Mucosa of rectum (tissue), 2 donors: ENCODE data around the gene CAT.
"Not testable (repeated sequence)": the region's sequence is repeated elsewhere in the genome, so short reads cannot be mapped to it uniquely, and the experiment has no call there.

Source experiments
- H3K27ac ChIP-seq, 2 donors: one replicate each; pipeline ENCODE4 v1.7.0; 2013; ENCODE audit warnings: inconsistent platforms in 2 of 2, low read depth in 2 of 2, low read length in 2 of 2
- H3K27me3 ChIP-seq, 2 donors: one replicate each; pipeline ENCODE4 v1.7.0; 2013; ENCODE audit warnings: low read length in 2 of 2; ENCODE audit not compliant: control insufficient read depth in 2 of 2, insufficient read depth in 2 of 2
- H3K36me3 ChIP-seq, 2 donors: one replicate each; pipeline ENCODE4 v1.7.0; 2013; ENCODE audit warnings: low read length in 2 of 2; ENCODE audit not compliant: control insufficient read depth in 2 of 2, insufficient read depth in 2 of 2
- H3K4me1 ChIP-seq, 2 donors: one replicate each; pipeline ENCODE4 v1.7.0; 2013; ENCODE audit warnings: low read length in 2 of 2, mild to moderate bottlenecking in 1 of 2; ENCODE audit not compliant: control insufficient read depth in 2 of 2, insufficient read depth in 2 of 2
- H3K4me3 ChIP-seq, 2 donors: one replicate each; pipeline ENCODE4 v1.7.0; 2013; ENCODE audit warnings: low read length in 2 of 2
- H3K9ac ChIP-seq, 2 donors: one replicate each; pipeline ENCODE4 v1.7.0; 2013; ENCODE audit warnings: low read length in 2 of 2, low read depth in 1 of 2, mild to moderate bottlenecking in 1 of 2
- H3K9me3 ChIP-seq, 2 donors: one replicate each; pipeline ENCODE4 v1.7.0; 2013; ENCODE audit warnings: low read length in 2 of 2; ENCODE audit not compliant: control insufficient read depth in 2 of 2
- donor health status: healthy.
- donor health status: Normal muscosa, but diverticular disease.

Gene CAT

GRCh38 chr11:34423300-34423699 lies 15.4 kb upstream of the CAT start:
- Histone ChIP-seq H3K27ac (no peak overlapping the region), H3K36me3 (no peaks in the 10 kb centered on the region), H3K27me3 (no peaks in the 10 kb centered on the region), H3K4me1 (no peaks in the 10 kb centered on the region), H3K9ac (no peak overlapping the region), H3K9me3 (no peaks in the 10 kb centered on the region), H3K4me3 (no peak overlapping the region)

DNA sequence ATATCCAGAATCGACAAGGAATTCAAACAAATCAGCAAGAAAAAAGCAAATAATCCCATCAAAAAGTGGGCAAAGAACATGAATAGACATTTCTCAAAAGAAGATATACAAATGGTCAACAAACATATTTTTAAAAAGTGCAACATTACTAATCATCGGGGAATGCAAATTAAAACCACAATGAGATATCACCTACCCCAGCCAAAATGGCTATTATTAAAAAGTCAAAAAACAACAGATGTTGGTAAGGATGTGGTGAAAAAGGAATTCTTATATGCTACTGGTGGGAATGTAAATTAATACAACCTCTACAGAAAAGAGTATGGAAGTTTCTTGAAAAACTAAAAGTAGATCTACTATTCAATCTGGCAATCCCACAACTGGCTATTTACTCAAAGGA lies 13.9 kb upstream of the CAT start:
- not testable (repeated sequence) for H3K9me3 ChIP-seq, H3K27ac ChIP-seq, H3K27me3 ChIP-seq, H3K9ac ChIP-seq, H3K4me3 ChIP-seq, H3K36me3 ChIP-seq, H3K4me1 ChIP-seq

DNA sequence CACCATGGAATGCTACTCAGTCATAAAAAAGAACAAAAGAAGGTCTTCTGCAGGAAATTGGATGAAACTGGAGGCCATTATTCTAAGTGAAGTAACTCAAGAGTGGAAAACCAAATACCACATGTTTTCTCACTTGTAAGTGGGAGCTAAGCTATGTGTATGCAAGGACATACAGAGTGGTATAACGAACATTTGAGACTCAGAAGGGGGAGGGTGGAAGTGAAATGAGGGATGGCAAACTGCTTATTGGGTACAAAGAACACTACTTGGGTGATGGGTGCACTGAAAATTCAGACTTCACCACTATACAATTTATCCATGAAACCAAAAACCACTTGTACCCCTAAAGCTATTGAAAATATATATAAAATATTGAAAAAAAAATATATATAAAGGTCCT lies 13.4 kb upstream of the CAT start:
- Histone ChIP-seq H3K27ac (no peak overlapping the region), H3K27me3 (no peaks in the 10 kb centered on the region), H3K4me3 (no peak overlapping the region), H3K9ac (no peak overlapping the region), H3K9me3 (no peaks in the 10 kb centered on the region), H3K4me1 (no peaks in the 10 kb centered on the region), H3K36me3 (no peaks in the 10 kb centered on the region)

- Histone ChIP-seq H3K4me1 (no peaks in the 10 kb centered on the region), H3K4me3 (no peak overlapping the region), H3K9ac (no peak overlapping the region), H3K27ac (no peak overlapping the region), H3K27me3 (no peaks in the 10 kb centered on the region), H3K9me3 (no peaks in the 10 kb centered on the region), H3K36me3 (no peaks in the 10 kb centered on the region)
Measured at GRCh38 chr11:34425867-34426266, 12.9 kb upstream of the CAT start.

DNA sequence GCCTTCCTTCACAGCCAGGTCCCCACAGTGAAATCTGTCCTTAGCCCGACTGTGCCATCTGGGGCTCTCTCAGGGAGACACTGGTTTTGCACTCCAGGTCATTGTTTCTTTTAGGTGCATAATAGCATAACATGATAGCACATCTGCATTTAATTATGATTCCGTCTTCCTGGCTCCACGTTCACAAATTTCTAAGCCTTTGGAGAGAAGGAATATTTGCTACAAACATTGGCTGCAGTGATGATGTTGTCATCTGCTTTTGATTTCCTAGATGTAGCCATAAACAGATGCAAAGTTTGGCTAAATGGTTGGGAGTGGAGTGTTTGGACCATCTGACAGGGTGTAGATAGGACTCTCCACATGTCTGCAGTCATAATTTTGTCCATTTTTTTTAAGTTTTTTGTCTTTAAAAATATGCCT lies 12.0 kb upstream of the CAT start:
- Histone ChIP-seq H3K27me3 (no peaks in the 10 kb centered on the region), H3K36me3 (no peaks in the 10 kb centered on the region), H3K27ac (no peak overlapping the region), H3K4me1 (no peaks in the 10 kb centered on the region), H3K9me3 (no peaks in the 10 kb centered on the region), H3K4me3 (no peak overlapping the region), H3K9ac (no peak overlapping the region)

DNA sequence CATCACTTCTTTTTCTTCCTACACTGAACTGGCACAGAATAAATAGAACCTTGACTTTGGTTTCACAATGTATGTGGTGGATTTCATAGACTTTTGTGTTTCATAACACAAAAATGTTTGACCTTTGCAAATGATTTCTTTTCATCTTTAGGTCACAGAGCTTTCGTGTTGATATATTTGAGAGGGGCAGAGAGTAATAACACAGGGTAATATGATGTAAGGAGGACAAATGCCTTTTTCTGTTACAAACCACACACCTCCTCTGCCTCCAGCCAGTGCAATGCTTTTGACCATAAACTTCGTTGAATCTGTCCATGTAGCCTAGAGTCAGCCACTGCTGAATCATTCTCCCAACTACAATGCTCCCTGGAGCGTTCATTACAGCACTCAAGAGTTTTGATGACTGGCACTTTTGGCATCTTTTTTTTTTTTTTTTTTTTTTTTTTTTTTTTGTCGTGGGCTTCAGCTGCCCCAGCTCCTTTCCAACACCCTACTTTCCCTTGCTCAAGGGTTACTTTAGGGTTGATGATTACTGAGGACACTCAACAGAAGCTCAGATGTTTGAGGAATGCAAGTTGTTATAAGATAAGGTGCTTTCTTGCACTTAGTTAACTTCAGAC lies 11.4 kb upstream of the CAT start:
- no peak overlapping the region for H3K27ac ChIP-seq
- no peaks in the 10 kb centered on the region for H3K9me3 ChIP-seq
- no peaks in the 10 kb centered on the region for H3K27me3 ChIP-seq
- H3K4me1 ChIP-seq: no peaks in the 10 kb centered on the region
- H3K4me3 ChIP-seq: no peak overlapping the region
- no peak overlapping the region for H3K9ac ChIP-seq
- H3K36me3 ChIP-seq: no peaks in the 10 kb centered on the region

DNA sequence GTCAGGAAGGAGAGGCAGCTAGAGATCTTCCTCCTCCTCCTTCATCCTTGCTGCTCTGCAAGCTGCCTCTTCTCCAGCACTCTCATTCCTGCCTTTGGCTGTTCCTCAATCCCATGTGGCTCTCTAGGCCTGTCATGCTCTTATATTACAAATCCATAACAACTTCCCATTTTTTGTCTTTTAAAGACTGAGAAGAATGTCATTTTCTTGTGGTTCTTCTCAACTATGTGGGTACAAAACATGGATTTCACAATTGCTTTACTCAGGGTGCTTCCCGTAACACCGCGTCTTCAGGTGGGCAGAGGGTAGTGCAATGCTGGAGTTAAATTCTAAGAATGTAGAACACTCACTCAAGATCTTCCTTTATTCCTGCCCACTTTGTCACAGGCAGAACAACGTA lies 6.8 kb upstream of the CAT start:
- H3K4me3 ChIP-seq: no peak overlapping the region
- H3K27ac ChIP-seq: no peak overlapping the region
- H3K4me1 ChIP-seq: no peaks in the 10 kb centered on the region

GRCh38 chr11:34432822-34433221 lies 5.9 kb upstream of the CAT start:
- Histone ChIP-seq H3K27me3 (no peaks in the 10 kb centered on the region), H3K9ac (no peak overlapping the region), H3K36me3 (no peaks in the 10 kb centered on the region), H3K4me1 (no peaks in the 10 kb centered on the region), H3K4me3 (no peak overlapping the region), H3K27ac (no peak overlapping the region), H3K9me3 (no peaks in the 10 kb centered on the region)

More for the DNA sequence above, 6.8 kb upstream of the CAT start:
- no peak overlapping the region for H3K9ac ChIP-seq
- no peaks in the 10 kb centered on the region for H3K36me3 ChIP-seq
- H3K27me3 ChIP-seq: no peaks in the 10 kb centered on the region
- no peaks in the 10 kb centered on the region for H3K9me3 ChIP-seq

DNA sequence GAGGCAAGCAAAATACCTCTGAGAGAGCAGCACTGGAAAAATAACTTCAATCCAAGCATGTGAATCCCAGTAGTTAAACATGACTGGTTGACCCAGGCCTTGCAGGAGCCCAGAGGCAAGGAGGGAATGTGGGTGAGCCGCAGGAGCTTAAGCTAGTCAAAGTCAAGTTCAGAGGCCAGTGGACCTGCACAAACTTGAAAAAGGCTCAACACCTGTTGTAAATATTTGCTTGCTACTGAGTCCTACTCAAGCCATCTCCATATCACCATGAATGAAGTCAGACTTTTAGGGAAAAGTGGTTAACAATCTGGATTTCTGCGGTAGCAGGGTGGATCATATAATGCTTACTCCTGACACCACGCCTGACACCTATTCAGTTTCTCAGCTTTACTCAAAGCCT lies 4.8 kb upstream of the CAT start:
- Histone ChIP-seq H3K27me3 (no peaks in the 10 kb centered on the region), H3K4me1 (no peaks in the 10 kb centered on the region), H3K9ac (no peak overlapping the region), H3K4me3 (no peak overlapping the region), H3K36me3 (no peaks in the 10 kb centered on the region), H3K9me3 (no peaks in the 10 kb centered on the region), H3K27ac (no peak overlapping the region)

DNA sequence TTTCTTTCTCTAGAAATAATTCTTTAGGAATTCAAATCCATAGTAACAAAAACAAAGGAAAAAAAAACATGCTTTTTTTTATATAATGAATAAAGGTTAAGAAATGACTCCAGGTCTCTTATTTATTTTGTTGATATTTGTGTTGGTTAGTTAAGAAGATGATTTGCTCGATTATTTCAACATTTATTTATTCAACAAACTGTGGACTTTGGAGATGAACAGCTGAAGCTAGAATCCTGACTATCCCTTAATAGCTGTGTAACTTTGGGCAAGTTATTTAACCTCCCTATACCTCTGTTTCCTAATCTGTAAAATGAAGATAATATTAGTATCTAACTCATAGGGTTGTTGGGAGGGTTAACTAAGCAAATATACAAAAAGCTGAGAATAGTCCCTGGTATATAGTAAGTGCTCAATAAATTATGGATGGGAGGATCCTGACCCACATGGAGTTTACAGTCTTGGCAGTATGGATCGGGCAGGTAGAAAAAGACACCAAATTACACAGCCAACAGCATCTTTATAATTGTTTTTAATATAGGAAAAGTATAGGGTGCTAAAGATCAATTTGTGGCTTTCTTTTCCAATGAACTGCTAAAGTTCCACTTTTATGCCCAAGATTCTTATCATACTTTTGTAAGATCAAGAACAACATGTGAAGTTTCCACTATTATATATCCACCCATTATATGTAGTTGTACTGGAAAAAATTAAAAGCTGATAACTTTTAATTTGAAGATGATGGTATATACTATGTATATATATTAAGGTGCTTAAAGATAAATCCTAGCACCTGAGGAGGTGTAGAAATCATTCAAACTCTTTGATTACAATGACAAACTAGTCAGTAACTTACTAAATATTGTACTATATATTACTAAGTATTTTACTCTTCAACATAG lies 1.3 kb upstream of the CAT start:
- Histone ChIP-seq H3K9ac (no peak overlapping the region), H3K9me3 (no peaks in the 10 kb centered on the region), H3K4me3 (peak overlapping the region in 1 of 2 donors; percentile 83), H3K27ac (no peak overlapping the region), H3K36me3 (peaks cover 0 to 2% of the 10 kb centered on the region in 2 donors), H3K27me3 (no peaks in the 10 kb centered on the region), H3K4me1 (peaks cover 10 to 11% of the 10 kb centered on the region in 2 donors)
